ENCODE results near the gene MAN2B1.
"Not testable (repeated sequence)": the region's sequence is repeated elsewhere in the genome, so short reads cannot be mapped to it uniquely, and the experiment has no call there.

- not testable (repeated sequence) for TF ChIP-seq CTCF (conservative IDR thresholded peaks at IDR 0.05); EZH2 (IDR thresholded peaks at IDR 0.05; ENCODE audit: low read depth)
Measured at GRCh38 chr19:12697425-12697824, 30.9 kb upstream of the MAN2B1 start.

All from PC-9 (cell line).